Natural killer cell treated with Interleukin-12 subunit alpha and Interleukin-12 subunit beta and Interleukin-15 and Interleukin-18, amount 100 ng/mL, for 72 hours (primary cell): ENCODE data around the gene SLCO4A1. TPM values are rescaled to one million over a fixed set of nuclear protein-coding genes. Genes with fewer than 3 reads are reported as not detected.

Experiments
- ATAC-seq, 2 donors: fragments of 150-1000 bp; cut with Tn5 transposase in 1 of 2; sonication (Bioruptor Pico), chemical (Tn5 transposase) in 1 of 2; 2 replicates each; pipeline ENCODE4 v1.10.0; 2021
- DNase-seq: peaks from one replicate; pipeline ENCODE4 v3.0.0; 2022; ENCODE audit warnings: low spot score
- H3K27ac Mint-ChIP-seq, 2 donors: 1 replicate in 1 of 2; 2 replicates in 1 of 2; pipeline ENCODE4 v1.8.0; 2022; ENCODE audit warnings: mixed read lengths in 2 of 2, mild to moderate bottlenecking in 1 of 2, moderate library complexity in 1 of 2
- H3K27me3 Mint-ChIP-seq, 2 donors: 1 replicate in 1 of 2; 2 replicates in 1 of 2; pipeline ENCODE4 v1.8.0; 2022; ENCODE audit warnings: mixed read lengths in 2 of 2
- H3K36me3 Mint-ChIP-seq: one replicate; pipeline ENCODE4 v1.8.0; 2022; ENCODE audit warnings: mixed read lengths
- H3K4me1 Mint-ChIP-seq, 2 donors: 1 replicate in 1 of 2; 2 replicates in 1 of 2; pipeline ENCODE4 v1.8.0; 2022; ENCODE audit warnings: low read depth in 2 of 2, mixed read lengths in 2 of 2, mild to moderate bottlenecking in 1 of 2
- H3K4me3 Mint-ChIP-seq: one replicate; pipeline ENCODE4 v1.8.0; 2022; ENCODE audit warnings: mixed read lengths
- H3K9me3 Mint-ChIP-seq: 2 replicates; pipeline ENCODE4 v1.8.0; 2022; ENCODE audit warnings: mixed read lengths
- total RNA-seq, 2 donors: library from RNA; stranded (reverse); gene quantifications; one replicate each; pipeline ENCODE4 v1.2.3, GENCODE V29; 2022

Gene SLCO4A1
- total RNA-seq, 2 donors from 2014 or later: 42.9 to 88.3 TPM

- Mint-ChIP-seq H3K36me3 (no peaks in the 10 kb centered on the region), H3K9me3 (no peaks in the 10 kb centered on the region), H3K4me1 (peaks cover 0 to 5% of the 10 kb centered on the region in 2 donors), H3K4me3 (no peak overlapping the region), H3K27ac (no peak overlapping the region), H3K27me3 (no peaks in the 10 kb centered on the region)
- no peak for ATAC-seq
- DNase-seq: no peak
These were observed 18.5 kb downstream of the SLCO4A1 start for GRCh38 chr20:62660768-62661167.

GRCh38 chr20:62661647-62662046 is 19.3 kb downstream of the SLCO4A1 start:
- ATAC-seq (no peak), DNase-seq (no peak)
- no peak overlapping the region for H3K27ac Mint-ChIP-seq
- no peaks in the 10 kb centered on the region for H3K27me3 Mint-ChIP-seq
- no peaks in the 10 kb centered on the region for H3K36me3 Mint-ChIP-seq
- H3K4me3 Mint-ChIP-seq: no peak overlapping the region
- H3K9me3 Mint-ChIP-seq: no peaks in the 10 kb centered on the region
- peaks cover 0 to 5% of the 10 kb centered on the region in 2 donors for H3K4me1 Mint-ChIP-seq

- H3K36me3 Mint-ChIP-seq: no peaks in the 10 kb centered on the region
- H3K4me3 Mint-ChIP-seq: no peak overlapping the region
- peaks cover 0 to 5% of the 10 kb centered on the region in 2 donors for H3K4me1 Mint-ChIP-seq
- ATAC-seq: no peak
- H3K9me3 Mint-ChIP-seq: no peaks in the 10 kb centered on the region
- no peak overlapping the region for H3K27ac Mint-ChIP-seq
- DNase-seq: no peak
- H3K27me3 Mint-ChIP-seq: no peaks in the 10 kb centered on the region
These were observed 20.1 kb downstream of the SLCO4A1 start for GRCh38 chr20:62662422-62662821.

- DNase-seq (no peak), ATAC-seq (no peak)
- Mint-ChIP-seq H3K4me3 (no peak overlapping the region), H3K27me3 (no peaks in the 10 kb centered on the region), H3K9me3 (no peaks in the 10 kb centered on the region), H3K4me1 (peaks cover 0 to 11% of the 10 kb centered on the region in 2 donors), H3K36me3 (no peaks in the 10 kb centered on the region), H3K27ac (no peak overlapping the region)
These were observed 21.1 kb downstream of the SLCO4A1 start for GRCh38 chr20:62663145-62664018.

- Mint-ChIP-seq H3K4me3 (no peak overlapping the region), H3K36me3 (no peaks in the 10 kb centered on the region), H3K4me1 (peaks cover 0 to 13% of the 10 kb centered on the region in 2 donors), H3K9me3 (no peaks in the 10 kb centered on the region), H3K27me3 (no peaks in the 10 kb centered on the region), H3K27ac (no peak overlapping the region)
- no peak for ATAC-seq
- no peak for DNase-seq
These were observed 22.0 kb downstream of the SLCO4A1 start for GRCh38 chr20:62664019-62664971.

- H3K4me3 Mint-ChIP-seq: no peak overlapping the region
- H3K27me3 Mint-ChIP-seq: no peaks in the 10 kb centered on the region
- H3K9me3 Mint-ChIP-seq: no peaks in the 10 kb centered on the region
- H3K4me1 Mint-ChIP-seq: peaks cover 0 to 10% of the 10 kb centered on the region in 2 donors
- ATAC-seq (no peak), DNase-seq (no peak)
- no peak overlapping the region for H3K27ac Mint-ChIP-seq
- no peaks in the 10 kb centered on the region for H3K36me3 Mint-ChIP-seq
These were observed 23.0 kb downstream of the SLCO4A1 start for GRCh38 chr20:62665153-62665754.

GRCh38 chr20:62665826-62666735 is 23.8 kb downstream of the SLCO4A1 start:
- no peaks in the 10 kb centered on the region for H3K9me3 Mint-ChIP-seq
- no peaks in the 10 kb centered on the region for H3K36me3 Mint-ChIP-seq
- H3K27me3 Mint-ChIP-seq: no peaks in the 10 kb centered on the region
- ATAC-seq (no peak), DNase-seq (no peak)
- no peak overlapping the region for H3K4me3 Mint-ChIP-seq
- peaks cover 0 to 10% of the 10 kb centered on the region in 2 donors for H3K4me1 Mint-ChIP-seq
- no peak overlapping the region for H3K27ac Mint-ChIP-seq

GRCh38 chr20:62666736-62667529 is 24.6 kb downstream of the SLCO4A1 start:
- no peak for DNase-seq
- Mint-ChIP-seq H3K4me3 (no peak overlapping the region), H3K9me3 (no peaks in the 10 kb centered on the region), H3K36me3 (no peaks in the 10 kb centered on the region), H3K4me1 (peaks cover 0 to 10% of the 10 kb centered on the region in 2 donors), H3K27ac (no peak overlapping the region), H3K27me3 (no peaks in the 10 kb centered on the region)
- no peak for ATAC-seq

- peaks cover 0 to 10% of the 10 kb centered on the region in 2 donors for H3K4me1 Mint-ChIP-seq
- no peak for ATAC-seq
- no peak for DNase-seq
- H3K4me3 Mint-ChIP-seq: no peak overlapping the region
- H3K9me3 Mint-ChIP-seq: no peaks in the 10 kb centered on the region
- H3K27me3 Mint-ChIP-seq: no peaks in the 10 kb centered on the region
- H3K27ac Mint-ChIP-seq: no peak overlapping the region
- H3K36me3 Mint-ChIP-seq: no peaks in the 10 kb centered on the region
These were observed 25.5 kb downstream of the SLCO4A1 start for GRCh38 chr20:62667530-62668440.

- no peaks in the 10 kb centered on the region for H3K9me3 Mint-ChIP-seq
- H3K4me3 Mint-ChIP-seq: no peak overlapping the region
- no peak for DNase-seq
- H3K27me3 Mint-ChIP-seq: no peaks in the 10 kb centered on the region
- H3K4me1 Mint-ChIP-seq: peaks cover 0 to 10% of the 10 kb centered on the region in 2 donors
- ATAC-seq: no peak
- no peaks in the 10 kb centered on the region for H3K36me3 Mint-ChIP-seq
- no peak overlapping the region for H3K27ac Mint-ChIP-seq
These were observed 26.2 kb downstream of the SLCO4A1 start for GRCh38 chr20:62668441-62669027.

- Mint-ChIP-seq H3K27ac (no peak overlapping the region), H3K4me3 (no peak overlapping the region), H3K4me1 (peaks cover 0 to 10% of the 10 kb centered on the region in 2 donors), H3K9me3 (no peaks in the 10 kb centered on the region), H3K36me3 (no peaks in the 10 kb centered on the region), H3K27me3 (no peaks in the 10 kb centered on the region)
- ATAC-seq (no peak), DNase-seq (no peak)
These were observed 26.9 kb downstream of the SLCO4A1 start for GRCh38 chr20:62669249-62669648.
